ENCODE results near the gene MEF2B.

DNA sequence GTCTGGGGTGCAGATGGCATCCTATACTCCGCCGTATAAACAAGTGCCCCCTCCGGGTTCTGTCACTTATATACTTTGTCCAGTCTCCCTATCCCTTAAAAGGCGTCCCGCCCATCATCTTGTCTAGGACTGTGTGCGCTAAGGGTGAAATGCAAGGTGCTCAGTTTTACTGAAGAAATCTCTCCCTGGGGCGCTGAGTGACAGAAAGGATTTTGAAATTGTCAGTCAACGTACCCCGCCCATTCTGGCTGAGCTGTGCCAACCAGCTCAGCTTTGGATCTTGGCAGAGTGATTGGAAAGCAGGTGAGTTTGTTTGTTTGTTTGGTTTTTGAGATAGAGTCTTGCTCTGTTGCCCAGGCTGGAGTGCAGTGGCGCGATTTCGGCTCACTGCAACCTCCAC is 27.7 kb downstream of the MEF2B start:
- TF ChIP-seq, protein P1, sequence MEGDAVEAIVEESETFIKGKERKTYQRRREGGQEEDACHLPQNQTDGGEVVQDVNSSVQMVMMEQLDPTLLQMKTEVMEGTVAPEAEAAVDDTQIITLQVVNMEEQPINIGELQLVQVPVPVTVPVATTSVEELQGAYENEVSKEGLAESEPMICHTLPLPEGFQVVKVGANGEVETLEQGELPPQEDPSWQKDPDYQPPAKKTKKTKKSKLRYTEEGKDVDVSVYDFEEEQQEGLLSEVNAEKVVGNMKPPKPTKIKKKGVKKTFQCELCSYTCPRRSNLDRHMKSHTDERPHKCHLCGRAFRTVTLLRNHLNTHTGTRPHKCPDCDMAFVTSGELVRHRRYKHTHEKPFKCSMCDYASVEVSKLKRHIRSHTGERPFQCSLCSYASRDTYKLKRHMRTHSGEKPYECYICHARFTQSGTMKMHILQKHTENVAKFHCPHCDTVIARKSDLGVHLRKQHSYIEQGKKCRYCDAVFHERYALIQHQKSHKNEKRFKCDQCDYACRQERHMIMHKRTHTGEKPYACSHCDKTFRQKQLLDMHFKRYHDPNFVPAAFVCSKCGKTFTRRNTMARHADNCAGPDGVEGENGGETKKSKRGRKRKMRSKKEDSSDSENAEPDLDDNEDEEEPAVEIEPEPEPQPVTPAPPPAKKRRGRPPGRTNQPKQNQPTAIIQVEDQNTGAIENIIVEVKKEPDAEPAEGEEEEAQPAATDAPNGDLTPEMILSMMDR (IDR thresholded peaks at IDR 0.05; ENCODE audit: low read length) = no peak
- TF ChIP-seq EZH2phosphoT487 (IDR thresholded peaks at IDR 0.05; ENCODE audit: low read length) = no peak

Measured in MM.1S (cell line).